GM23338 (cell line): Measurements from ENCODE around the gene COX10. TPM values are rescaled to one million over a fixed set of nuclear protein-coding genes. Genes with fewer than 3 reads are reported as not detected.

Experiments used
- ATAC-seq: fragments of 200-7000 bp; cut with Tn5 transposase; 3 replicates; pipeline ENCODE4 v1.9.1; 2020
- DNase-seq: peaks from one replicate; pipeline ENCODE4 v3.0.0-alpha.2; 2015; ENCODE audit warnings: low spot score
- H2AFZ ChIP-seq: fragments of 200-600 bp; sonication (generic); 2 replicates; pipeline ENCODE4 v1.8.0; 2016; ENCODE audit warnings: antibody characterized with exemption, mild to moderate bottlenecking, moderate library complexity
- H3F3A ChIP-seq: fragments of 200-600 bp; sonication (generic); replicated peaks from 2 replicates; pipeline ENCODE4 v1.8.0; 2017; ENCODE audit warnings: antibody characterized with exemption, mixed run types, low read depth
- H3K27ac ChIP-seq: fragments of 200-600 bp; sonication (generic); 2 replicates; pipeline ENCODE4 v1.6.1; 2016; ENCODE audit warnings: low read depth
- H3K27me3 ChIP-seq: fragments of 200-600 bp; sonication (generic); 2 replicates; pipeline ENCODE4 v1.8.0; 2016; ENCODE audit warnings: mild to moderate bottlenecking, mixed run types, moderate library complexity; ENCODE audit not compliant: insufficient read depth
- H3K36me3 ChIP-seq: fragments of 200-600 bp; sonication (generic); 2 replicates; pipeline ENCODE4 v1.8.0; 2016; ENCODE audit warnings: mild to moderate bottlenecking; ENCODE audit not compliant: insufficient read depth
- H3K4me1 ChIP-seq: fragments of 200-600 bp; sonication (generic); 2 replicates; pipeline ENCODE4 v1.8.0; 2016; ENCODE audit warnings: mild to moderate bottlenecking, moderate library complexity; ENCODE audit not compliant: insufficient read depth
- H3K4me2 ChIP-seq: fragments of 200-600 bp; sonication (generic); 2 replicates; pipeline ENCODE4 v1.7.1; 2017; ENCODE audit warnings: mixed run types
- H3K4me3 ChIP-seq: fragments of 200-600 bp; sonication (generic); 2 replicates; pipeline ENCODE4 v1.6.1; 2016; ENCODE audit warnings: mixed run types
- H3K79me2 ChIP-seq: fragments of 200-600 bp; sonication (generic); replicated peaks from 2 replicates; pipeline ENCODE4 v1.8.0; 2017; ENCODE audit warnings: mild to moderate bottlenecking; ENCODE audit not compliant: insufficient read depth
- H3K9me2 ChIP-seq: fragments of 200-600 bp; sonication (generic); 2 replicates; pipeline ENCODE4 v1.8.0; 2017; ENCODE audit not compliant: insufficient read depth
- H4K20me1 ChIP-seq: fragments of 200-600 bp; sonication (generic); replicated peaks from 2 replicates; pipeline ENCODE4 v1.8.0; 2017; ENCODE audit warnings: mild to moderate bottlenecking; ENCODE audit not compliant: insufficient read depth
- H3K27ac Mint-ChIP-seq: 2 replicates; pipeline ENCODE4 v1.8.0; 2020; ENCODE audit warnings: inconsistent platforms, mild to moderate bottlenecking, moderate library complexity, mixed read lengths
- H3K27me3 Mint-ChIP-seq: 3 replicates; pipeline ENCODE4 v1.8.0; 2022; ENCODE audit warnings: low read depth, mild to moderate bottlenecking, moderate library complexity, mixed read lengths, inconsistent platforms; ENCODE audit not compliant: insufficient read depth, poor library complexity
- H3K36me3 Mint-ChIP-seq: 3 replicates; pipeline ENCODE4 v1.8.0; 2021; ENCODE audit warnings: low read depth, mild to moderate bottlenecking, inconsistent platforms, moderate library complexity, mixed read lengths
- H3K4me1 Mint-ChIP-seq: 3 replicates; pipeline ENCODE4 v1.8.0; 2020; ENCODE audit warnings: mild to moderate bottlenecking, inconsistent platforms, mixed read lengths
- H3K4me3 Mint-ChIP-seq: 3 replicates; pipeline ENCODE4 v1.8.0; 2021; ENCODE audit warnings: moderate library complexity, mild to moderate bottlenecking, inconsistent platforms, mixed read lengths
- H3K9me3 Mint-ChIP-seq: 3 replicates; pipeline ENCODE4 v1.8.0; 2020; ENCODE audit warnings: moderate library complexity, mild to moderate bottlenecking, inconsistent platforms, mixed read lengths
- ZNF462 ChIP-seq: fragments of 250-450 bp; sonication (Bioruptor Pico); IDR thresholded peaks from 2 replicates; pipeline ENCODE4 v1.5.0; 2020; ENCODE audit warnings: mild to moderate bottlenecking, moderate library complexity
- polyA plus RNA-seq: library from polyadenylated mRNA; unstranded; fragments of >200 nt; fragmentation: Nextera tagmentation; extraction: Ambion mirVana; gene quantifications from 2 replicates; pipeline ENCODE4 v1.2.1, GENCODE V29; 2016
- total RNA-seq: library from RNA; depleted of rRNA; stranded (reverse); fragments of >200 nt; shearing (Covaris generic); gene quantifications from 2 replicates; pipeline ENCODE4 v1.2.3, GENCODE V29; 2014

Gene COX10
- total and polyA plus RNA-seq, 2 experiments from 2014 or later = 25.7 to 46.6 TPM

- no peaks in the 10 kb centered on the region for H3K27me3 ChIP-seq
- Mint-ChIP-seq H3K9me3 (no peaks in the 10 kb centered on the region), H3K36me3 (no peaks in the 10 kb centered on the region)
Measured at GRCh38 chr17:14107889-14108288, 38.6 kb downstream of the COX10 start.

More at GRCh38 chr17:14107889-14108288, 38.6 kb downstream of the COX10 start:
- Histone ChIP-seq H3F3A (no peaks in the 10 kb centered on the region), H3K9me2 (no peaks in the 10 kb centered on the region), H2AFZ (no peak overlapping the region), H3K4me3 (no peak overlapping the region), H3K4me1 (peaks cover 12% of the 10 kb centered on the region), H3K27ac (no peak overlapping the region), H3K79me2 (peaks cover 29% of the 10 kb centered on the region), H3K36me3 (no peaks in the 10 kb centered on the region), H3K4me2 (no peak overlapping the region), H4K20me1 (no peaks in the 10 kb centered on the region; the same call in 1 of the 2 replicates)
- Mint-ChIP-seq H3K4me1 (peaks cover 21% of the 10 kb centered on the region), H3K27ac (no peak overlapping the region), H3K4me3 (no peak overlapping the region), H3K27me3 (no peaks in the 10 kb centered on the region)
- DNase-seq = no peak
- TF ChIP-seq ZNF462 (CRISPR knock-in tag) = no peak
- no peak for ATAC-seq
